Mononuclear cell (primary cell): ENCODE results near the gene RIBC1. TPM values are rescaled to one million over a fixed set of nuclear protein-coding genes. Genes with fewer than 3 reads are reported as not detected.
"Not testable (repeated sequence)": the region's sequence is repeated elsewhere in the genome, so short reads cannot be mapped to it uniquely, and the experiment has no call there.

Source experiments
- H3K27me3 ChIP-seq: 2 replicates; pipeline ENCODE4 v1.6.0; 2011; ENCODE audit warnings: low read length, control low read depth; ENCODE audit not compliant: insufficient read depth
- H3K4me1 ChIP-seq: 2 replicates; pipeline ENCODE4 v1.5.1; 2011; ENCODE audit warnings: mild to moderate bottlenecking, low read length, control low read depth; ENCODE audit not compliant: insufficient read depth
- H3K4me3 ChIP-seq: 2 replicates; pipeline ENCODE4 v1.5.1; 2011; ENCODE audit warnings: mild to moderate bottlenecking, low read length, moderate library complexity
- H3K9me3 ChIP-seq: 2 replicates; pipeline ENCODE4 v1.5.1; 2011; ENCODE audit warnings: low read depth, mild to moderate bottlenecking, control low read depth, low read length
- total RNA-seq: library from RNA; depleted of rRNA; stranded (reverse); fragments of >200 nt; gene quantifications from one replicate; pipeline ENCODE4 v1.2.3, GENCODE V29; 2012

Gene RIBC1
- 1.0 TPM for total RNA-seq

- Histone ChIP-seq H3K9me3 (no peaks in the 10 kb centered on the region), H3K27me3 (no peaks in the 10 kb centered on the region), H3K4me3 (peak within 1 kb of the TSS; percentile 76), H3K4me1 (peaks cover 24% of the 10 kb centered on the region)
These were observed at the start of gene RIBC1 for GRCh38 chrX:53422861-53423306. Gene RIBC1, plus strand, starts transcription at chrX:53422873. Its CDS starts 3,404 bp downstream, at chrX:53426277.

- peaks cover 20% of the 10 kb centered on the region for H3K4me1 ChIP-seq
- H3K9me3 ChIP-seq, result no peaks in the 10 kb centered on the region
- no peak overlapping the region for H3K4me3 ChIP-seq
- H3K27me3 ChIP-seq, result no peaks in the 10 kb centered on the region
These were observed 49.4 kb upstream of the RIBC1 start for GRCh38 chrX:53373307-53373706.

- Histone ChIP-seq H3K4me1 (peaks cover 20% of the 10 kb centered on the region), H3K27me3 (no peaks in the 10 kb centered on the region), H3K4me3 (no peak overlapping the region), H3K9me3 (no peaks in the 10 kb centered on the region)
These were observed 48.4 kb upstream of the RIBC1 start for GRCh38 chrX:53374222-53374820.

- H3K4me1 ChIP-seq, result peaks cover 20% of the 10 kb centered on the region
- no peaks in the 10 kb centered on the region for H3K27me3 ChIP-seq
These were observed 47.8 kb upstream of the RIBC1 start for GRCh38 chrX:53374923-53375322.

GRCh38 chrX:53376888-53377287, 45.8 kb upstream of the RIBC1 start:
- no peaks in the 10 kb centered on the region for H3K9me3 ChIP-seq
- H3K4me1 ChIP-seq, result peaks cover 18% of the 10 kb centered on the region
- no peaks in the 10 kb centered on the region for H3K27me3 ChIP-seq
- no peak overlapping the region for H3K4me3 ChIP-seq

More at GRCh38 chrX:53374923-53375322, 47.8 kb upstream of the RIBC1 start:
- no peaks in the 10 kb centered on the region for H3K9me3 ChIP-seq
- no peak overlapping the region for H3K4me3 ChIP-seq

- Histone ChIP-seq H3K4me1 (peaks cover 15% of the 10 kb centered on the region), H3K4me3 (no peak overlapping the region), H3K27me3 (no peaks in the 10 kb centered on the region)
These were observed 45.2 kb upstream of the RIBC1 start for GRCh38 chrX:53377464-53377863.

GRCh38 chrX:53379008-53379710, 43.5 kb upstream of the RIBC1 start:
- H3K4me3 ChIP-seq, result no peak overlapping the region
- no peaks in the 10 kb centered on the region for H3K9me3 ChIP-seq
- H3K27me3 ChIP-seq, result no peaks in the 10 kb centered on the region
- peaks cover 11% of the 10 kb centered on the region for H3K4me1 ChIP-seq

More at GRCh38 chrX:53377464-53377863, 45.2 kb upstream of the RIBC1 start:
- H3K9me3 ChIP-seq, result no peaks in the 10 kb centered on the region

GRCh38 chrX:53379747-53380146, 42.9 kb upstream of the RIBC1 start:
- H3K4me1 ChIP-seq, result peaks cover 8% of the 10 kb centered on the region
- no peak overlapping the region for H3K4me3 ChIP-seq
- H3K27me3 ChIP-seq, result no peaks in the 10 kb centered on the region
- no peaks in the 10 kb centered on the region for H3K9me3 ChIP-seq

GRCh38 chrX:53383376-53384076, 39.1 kb upstream of the RIBC1 start:
- Histone ChIP-seq H3K27me3 (no peaks in the 10 kb centered on the region), H3K4me3 (no peak overlapping the region), H3K9me3 (no peaks in the 10 kb centered on the region), H3K4me1 (no peaks in the 10 kb centered on the region)

GRCh38 chrX:53395605-53396298, 26.9 kb upstream of the RIBC1 start:
- H3K4me1 ChIP-seq, result no peaks in the 10 kb centered on the region
- no peaks in the 10 kb centered on the region for H3K27me3 ChIP-seq

GRCh38 chrX:53398216-53398615, 24.5 kb upstream of the RIBC1 start:
- H3K9me3 ChIP-seq, result no peaks in the 10 kb centered on the region

More at GRCh38 chrX:53395605-53396298, 26.9 kb upstream of the RIBC1 start:
- Histone ChIP-seq H3K9me3 (no peaks in the 10 kb centered on the region), H3K4me3 (no peak overlapping the region)

GRCh38 chrX:53403535-53403934, 19.1 kb upstream of the RIBC1 start:
- Histone ChIP-seq H3K4me3 (no peak overlapping the region), H3K27me3 (no peaks in the 10 kb centered on the region), H3K9me3 (no peaks in the 10 kb centered on the region), H3K4me1 (no peaks in the 10 kb centered on the region)

More at GRCh38 chrX:53398216-53398615, 24.5 kb upstream of the RIBC1 start:
- no peaks in the 10 kb centered on the region for H3K27me3 ChIP-seq
- no peaks in the 10 kb centered on the region for H3K4me1 ChIP-seq
- no peak overlapping the region for H3K4me3 ChIP-seq

GRCh38 chrX:53412446-53412845, 10.2 kb upstream of the RIBC1 start:
- H3K9me3 ChIP-seq, result no peaks in the 10 kb centered on the region
- no peak overlapping the region for H3K4me3 ChIP-seq
- H3K4me1 ChIP-seq, result no peaks in the 10 kb centered on the region
- no peaks in the 10 kb centered on the region for H3K27me3 ChIP-seq

- H3K4me1 ChIP-seq, result peaks cover 24% of the 10 kb centered on the region
- not testable (repeated sequence) for H3K9me3 ChIP-seq, H3K27me3 ChIP-seq, H3K4me3 ChIP-seq
These were observed 2.3 kb upstream of the RIBC1 start for GRCh38 chrX:53420351-53420750.

GRCh38 chrX:53421125-53421524, 1.5 kb upstream of the RIBC1 start:
- Histone ChIP-seq H3K9me3 (no peaks in the 10 kb centered on the region), H3K4me1 (peaks cover 24% of the 10 kb centered on the region), H3K4me3 (no peak overlapping the region), H3K27me3 (no peaks in the 10 kb centered on the region)
